Measurements from ENCODE around the gene CERS6. TPM values are rescaled to one million over a fixed set of nuclear protein-coding genes. Genes with fewer than 3 reads are reported as not detected.

CERS6 gene
- total and polyA plus RNA-seq, 4 donors, result 4.3 to 25.8 (median 13.6) TPM

- peaks cover 0 to 9% (median 0%) of the 10 kb centered on the region in 5 donors for H3K4me1 ChIP-seq (ENCODE audit: control insufficient read depth in 5 of 5, insufficient read depth in 5 of 5, low read length in 5 of 5)
- peak overlapping the region in 1 of 2 donors; percentile 33 for H3K27ac ChIP-seq (ENCODE audit: low read depth in 1 of 2, low read length in 1 of 2)
- ATAC-seq (ENCODE audit: insufficient read depth, low FRiP score) (no peak), DNase-seq (no peak)
- H3K9ac ChIP-seq (ENCODE audit: insufficient read depth in 1 of 2, low read length in 2 of 2), result no peak overlapping the region
- peaks cover 0 to 5% (median 2%) of the 10 kb centered on the region in 4 donors for H3K36me3 ChIP-seq (ENCODE audit: control insufficient read depth in 4 of 4, insufficient read depth in 4 of 4, low read length in 4 of 4)
- no peak for TF ChIP-seq CTCF (IDR thresholded peaks at IDR 0.05; ENCODE audit: control extremely low read depth, extremely low read depth)
- H3K9me3 ChIP-seq (ENCODE audit: control insufficient read depth in 4 of 4, insufficient read depth in 3 of 4, low read length in 3 of 4), result peaks cover 0 to 6% (median under 1%) of the 10 kb centered on the region in 4 donors
- no peaks in the 10 kb centered on the region for H3K27me3 ChIP-seq (ENCODE audit: control insufficient read depth in 3 of 3, insufficient read depth in 3 of 3, low read length in 2 of 3)
- H3K4me3 ChIP-seq, result no peak overlapping the region
- WGBS, 2 donors, result 64 to 67% methylated on average over 3 of the region's 3 CpGs
Measured at GRCh38 chr2:168614172-168615018, 158.3 kb downstream of the CERS6 start.

GRCh38 chr2:168620554-168620953 is 164.5 kb downstream of the CERS6 start:
- no peak for TF ChIP-seq CTCF (IDR thresholded peaks at IDR 0.05; ENCODE audit: control extremely low read depth, extremely low read depth)
- no peak for DNase-seq
- 95 to 96% methylated on average over 2 of the region's 2 CpGs for WGBS, 2 donors

GRCh38 chr2:168622559-168622958 is 166.5 kb downstream of the CERS6 start:
- no peak for TF ChIP-seq CTCF (IDR thresholded peaks at IDR 0.05; ENCODE audit: control extremely low read depth, extremely low read depth)
- no peak overlapping the region for H3K27ac ChIP-seq (ENCODE audit: low read depth in 1 of 2, low read length in 1 of 2)
- 67 to 80% methylated on average over 1 of the region's 1 CpG for WGBS, 2 donors
- peaks cover 0 to 3% (median 0%) of the 10 kb centered on the region in 5 donors for H3K4me1 ChIP-seq (ENCODE audit: control insufficient read depth in 5 of 5, insufficient read depth in 5 of 5, low read length in 5 of 5)
- H3K27me3 ChIP-seq (ENCODE audit: control insufficient read depth in 3 of 3, insufficient read depth in 3 of 3, low read length in 2 of 3), result no peaks in the 10 kb centered on the region
- H3K36me3 ChIP-seq (ENCODE audit: control insufficient read depth in 4 of 4, insufficient read depth in 4 of 4, low read length in 4 of 4), result no peaks in the 10 kb centered on the region
- no peak overlapping the region for H3K9ac ChIP-seq (ENCODE audit: insufficient read depth in 1 of 2, low read length in 2 of 2)
- no peak overlapping the region for H3K4me3 ChIP-seq
- no peak for ATAC-seq (ENCODE audit: insufficient read depth, low FRiP score)
- H3K9me3 ChIP-seq (ENCODE audit: control insufficient read depth in 4 of 4, insufficient read depth in 3 of 4, low read length in 3 of 4), result peaks cover 0 to 6% (median 0%) of the 10 kb centered on the region in 4 donors
- peak in 1 of 3 donors; percentile 20 for DNase-seq

More at GRCh38 chr2:168620554-168620953, 164.5 kb downstream of the CERS6 start:
- Histone ChIP-seq H3K4me1 (ENCODE audit: control insufficient read depth in 5 of 5, insufficient read depth in 5 of 5, low read length in 5 of 5) (no peaks in the 10 kb centered on the region), H3K27me3 (ENCODE audit: control insufficient read depth in 3 of 3, insufficient read depth in 3 of 3, low read length in 2 of 3) (no peaks in the 10 kb centered on the region), H3K9me3 (ENCODE audit: control insufficient read depth in 4 of 4, insufficient read depth in 3 of 4, low read length in 3 of 4) (peaks cover 0 to 6% (median 0%) of the 10 kb centered on the region in 4 donors), H3K27ac (ENCODE audit: low read depth in 1 of 2, low read length in 1 of 2) (no peak overlapping the region), H3K9ac (ENCODE audit: insufficient read depth in 1 of 2, low read length in 2 of 2) (no peak overlapping the region), H3K36me3 (ENCODE audit: control insufficient read depth in 4 of 4, insufficient read depth in 4 of 4, low read length in 4 of 4) (no peaks in the 10 kb centered on the region), H3K4me3 (no peak overlapping the region)
- ATAC-seq (ENCODE audit: insufficient read depth, low FRiP score), result no peak

Measured in lung (tissue), 12 donors.